HepG2 (cell line): ENCODE measurements around the gene ISG20L2. TPM values are rescaled to one million over a fixed set of nuclear protein-coding genes. Genes with fewer than 3 reads are reported as not detected.

Source experiments
- HNRNPLL ChIP-seq: fragments of 200-400 bp; formaldehyde crosslinking; IDR thresholded peaks from 2 replicates; pipeline ENCODE4 v1.6.1; 2017; ENCODE audit warnings: mild to moderate bottlenecking, low read depth, low read length; ENCODE audit not compliant: poor library complexity, severe bottlenecking
- KLF11 ChIP-seq: IDR thresholded peaks from 2 replicates; pipeline ENCODE4 v1.6.1; 2016; ENCODE audit warnings: missing compliant biosample characterization
- KLF9 ChIP-seq: IDR thresholded peaks from 2 replicates; pipeline ENCODE4 v1.6.1; 2016; ENCODE audit warnings: low read depth
- RBFOX2 ChIP-seq: fragments of 200-400 bp; formaldehyde crosslinking; IDR thresholded peaks from 2 replicates; pipeline ENCODE4 v1.6.1; 2017; ENCODE audit warnings: low read depth, mild to moderate bottlenecking, low read length
- SIN3A ChIP-seq: IDR thresholded peaks from 2 replicates; pipeline ENCODE4 v1.6.1; 2011; ENCODE audit warnings: low read depth, mild to moderate bottlenecking, control low read depth, low read length, borderline replicate concordance
- SMARCE1 ChIP-seq: fragments of 450-650 bp; IDR thresholded peaks from 2 replicates; pipeline ENCODE4 v1.6.1; 2017; ENCODE audit warnings: borderline replicate concordance
- ZFP82 ChIP-seq: sonication (generic); formaldehyde crosslinking; IDR thresholded peaks from 2 replicates; pipeline ENCODE4 v1.5.1; 2020; ENCODE audit warnings: mild to moderate bottlenecking, missing genetic modification reagents, borderline replicate concordance
- ZFY ChIP-seq: sonication (generic); formaldehyde crosslinking; IDR thresholded peaks from 2 replicates; pipeline ENCODE4 v1.4.0; 2020; ENCODE audit warnings: missing genetic modification reagents
- ZNF230 ChIP-seq: sonication (generic); formaldehyde crosslinking; IDR thresholded peaks from 2 replicates; pipeline ENCODE4 v1.4.0; 2020; ENCODE audit warnings: mild to moderate bottlenecking, missing genetic modification reagents
- ZNF441 ChIP-seq: sonication (generic); formaldehyde crosslinking; IDR thresholded peaks from 2 replicates; pipeline ENCODE4 v1.7.0; 2021; ENCODE audit warnings: missing genetic modification reagents, borderline replicate concordance
- ZSCAN22 ChIP-seq: sonication (generic); formaldehyde crosslinking; IDR thresholded peaks from 2 replicates; pipeline ENCODE4 v1.4.0; 2020; ENCODE audit warnings: mild to moderate bottlenecking, missing genetic modification reagents
- ZSCAN31 ChIP-seq: sonication (generic); formaldehyde crosslinking; IDR thresholded peaks from 2 replicates; pipeline ENCODE4 v1.5.0; 2020; ENCODE audit warnings: low read depth, mild to moderate bottlenecking, missing genetic modification reagents
- polyA plus RNA-seq, 8 experiments: library from polyadenylated mRNA; depleted of rRNA in 3 of 8; stranded (reverse) in 7 of 8; unstranded in 1 of 8; fragments of >200 nt; fragmentation: Illumina TruSeq in 4 of 8; extraction: Trizol in 4 of 8; gene quantifications; 2 replicates each; pipeline versions ENCODE4 v1.2.1 to v1.2.3, GENCODE V29; 2011 to 2016; ENCODE audit warnings: low read depth in 4 of 8, missing spikeins in 1 of 8, mixed read lengths in 1 of 8; ENCODE audit not compliant: insufficient read depth in 1 of 8
- total RNA-seq, 5 experiments: library from RNA; depleted of rRNA; stranded (reverse); fragments of >200 nt; fragmentation: Illumina TruSeq; extraction: Trizol; gene quantifications; 2 replicates each; pipeline ENCODE4 v1.2.3, GENCODE V29; 2016; ENCODE audit warnings: low read depth in 1 of 5
- TF ChIP-seq, protein P1 (sequence below): sonication (generic); formaldehyde crosslinking; IDR thresholded peaks from 2 replicates; pipeline ENCODE4 v1.4.0; 2020; ENCODE audit warnings: missing genetic modification reagents, mild to moderate bottlenecking, borderline replicate concordance
- TF ChIP-seq, protein P2 (sequence below): IDR thresholded peaks from 2 replicates; pipeline ENCODE4 v1.6.1; 2012; ENCODE audit warnings: inconsistent platforms
- TF ChIP-seq, protein P3 (sequence below): sonication (generic); formaldehyde crosslinking; IDR thresholded peaks from 2 replicates; pipeline ENCODE4 v1.8.1; 2023; ENCODE audit warnings: mild to moderate bottlenecking, missing genetic modification reagents

The ISG20L2 gene
- total and polyA plus RNA-seq, 2 of the 13 experiments (the other 11 are each of a cell fraction or from before 2014, with no cell fraction given) = 19.8 to 21.3 TPM

DNA sequence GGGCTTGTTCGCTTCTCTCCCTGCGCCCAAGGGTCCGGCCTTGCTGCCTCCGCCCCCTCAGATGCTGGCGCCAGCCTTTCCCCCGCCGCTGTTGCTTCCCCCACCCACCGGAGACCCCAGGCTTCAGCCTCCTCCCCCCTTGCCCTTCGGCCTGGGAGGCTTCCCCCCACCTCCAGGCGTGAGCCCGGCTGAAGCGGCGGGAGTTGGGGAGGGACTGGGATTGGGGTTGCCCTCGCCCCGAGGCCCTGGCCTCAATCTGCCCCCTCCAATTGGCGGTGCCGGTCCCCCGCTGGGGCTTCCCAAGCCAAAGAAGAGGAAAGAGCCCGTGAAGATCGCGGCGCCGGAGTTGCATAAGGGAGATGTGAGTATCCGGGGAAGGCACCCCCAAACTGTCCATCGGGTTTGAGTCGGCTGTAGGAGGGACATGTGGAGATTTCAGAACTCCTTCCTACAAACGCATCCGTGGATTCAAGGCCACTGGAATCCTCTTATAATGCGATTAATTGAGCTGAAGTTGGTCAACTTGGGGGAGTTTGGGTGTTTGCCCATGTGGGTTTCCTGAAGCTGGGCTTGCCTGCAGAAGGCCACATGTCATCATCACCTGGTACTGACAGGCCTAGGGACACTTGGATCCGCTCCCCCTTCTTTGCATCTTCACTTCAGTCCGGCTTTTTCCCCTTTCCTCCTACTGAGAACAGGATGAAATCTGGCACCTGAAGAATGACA, 39.5 kb upstream of the ISG20L2 start (continued):
- TF ChIP-seq, protein P1, sequence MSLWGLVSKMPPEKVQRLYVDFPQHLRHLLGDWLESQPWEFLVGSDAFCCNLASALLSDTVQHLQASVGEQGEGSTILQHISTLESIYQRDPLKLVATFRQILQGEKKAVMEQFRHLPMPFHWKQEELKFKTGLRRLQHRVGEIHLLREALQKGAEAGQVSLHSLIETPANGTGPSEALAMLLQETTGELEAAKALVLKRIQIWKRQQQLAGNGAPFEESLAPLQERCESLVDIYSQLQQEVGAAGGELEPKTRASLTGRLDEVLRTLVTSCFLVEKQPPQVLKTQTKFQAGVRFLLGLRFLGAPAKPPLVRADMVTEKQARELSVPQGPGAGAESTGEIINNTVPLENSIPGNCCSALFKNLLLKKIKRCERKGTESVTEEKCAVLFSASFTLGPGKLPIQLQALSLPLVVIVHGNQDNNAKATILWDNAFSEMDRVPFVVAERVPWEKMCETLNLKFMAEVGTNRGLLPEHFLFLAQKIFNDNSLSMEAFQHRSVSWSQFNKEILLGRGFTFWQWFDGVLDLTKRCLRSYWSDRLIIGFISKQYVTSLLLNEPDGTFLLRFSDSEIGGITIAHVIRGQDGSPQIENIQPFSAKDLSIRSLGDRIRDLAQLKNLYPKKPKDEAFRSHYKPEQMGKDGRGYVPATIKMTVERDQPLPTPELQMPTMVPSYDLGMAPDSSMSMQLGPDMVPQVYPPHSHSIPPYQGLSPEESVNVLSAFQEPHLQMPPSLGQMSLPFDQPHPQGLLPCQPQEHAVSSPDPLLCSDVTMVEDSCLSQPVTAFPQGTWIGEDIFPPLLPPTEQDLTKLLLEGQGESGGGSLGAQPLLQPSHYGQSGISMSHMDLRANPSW (CRISPR knock-in tag) = no peak
- TF ChIP-seq, protein P2, sequence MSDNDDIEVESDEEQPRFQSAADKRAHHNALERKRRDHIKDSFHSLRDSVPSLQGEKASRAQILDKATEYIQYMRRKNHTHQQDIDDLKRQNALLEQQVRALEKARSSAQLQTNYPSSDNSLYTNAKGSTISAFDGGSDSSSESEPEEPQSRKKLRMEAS = peak; percentile 34
- TF ChIP-seq HNRNPLL = peak; percentile 8
- TF ChIP-seq ZFY (CRISPR knock-in tag) = no peak; the same call in 1 of the 2 replicates
- TF ChIP-seq RBFOX2 = peak; percentile 48
- TF ChIP-seq SIN3A = peak; percentile 66; the same call in 1 of the 2 replicates
- TF ChIP-seq KLF11 = no peak
- TF ChIP-seq ZFP82 (CRISPR knock-in tag) = 0 out of 2 replicates have a peak, but pooled peaks have one; percentile 60
- TF ChIP-seq ZNF441 (CRISPR knock-in tag) = peak; percentile 53; the same call in 1 of the 2 replicates
- TF ChIP-seq, protein P3, sequence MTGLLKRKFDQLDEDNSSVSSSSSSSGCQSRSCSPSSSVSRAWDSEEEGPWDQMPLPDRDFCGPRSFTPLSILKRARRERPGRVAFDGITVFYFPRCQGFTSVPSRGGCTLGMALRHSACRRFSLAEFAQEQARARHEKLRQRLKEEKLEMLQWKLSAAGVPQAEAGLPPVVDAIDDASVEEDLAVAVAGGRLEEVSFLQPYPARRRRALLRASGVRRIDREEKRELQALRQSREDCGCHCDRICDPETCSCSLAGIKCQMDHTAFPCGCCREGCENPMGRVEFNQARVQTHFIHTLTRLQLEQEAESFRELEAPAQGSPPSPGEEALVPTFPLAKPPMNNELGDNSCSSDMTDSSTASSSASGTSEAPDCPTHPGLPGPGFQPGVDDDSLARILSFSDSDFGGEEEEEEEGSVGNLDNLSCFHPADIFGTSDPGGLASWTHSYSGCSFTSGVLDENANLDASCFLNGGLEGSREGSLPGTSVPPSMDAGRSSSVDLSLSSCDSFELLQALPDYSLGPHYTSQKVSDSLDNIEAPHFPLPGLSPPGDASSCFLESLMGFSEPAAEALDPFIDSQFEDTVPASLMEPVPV (CRISPR knock-in tag) = no peak
- TF ChIP-seq KLF9 = no peak
- no peak for TF ChIP-seq ZSCAN22 (CRISPR knock-in tag)
- TF ChIP-seq ZSCAN31 = 0 out of 2 replicates have a peak, but pooled peaks have one; percentile 3
- no peak for TF ChIP-seq SMARCE1
- TF ChIP-seq ZNF230 (CRISPR knock-in tag) = no peak
